NCI-H1417 (cell line): ENCODE measurements around the gene AIFM1.

Source experiments
- DNase-seq, 3 experiments: peaks; one replicate each; lab custom pipeline; 2025; lab: John Stamatoyannopoulos, UW

AIFM1 gene

GRCh38 chrX:130165703-130166502 lies at the start of gene AIFM1:
AIFM1 (minus strand) TSS chrX:130165841; CDS start chrX:130165656, 185 bp downstream.
- peak; percentile 96 to 98 (median 97) for DNase-seq

- no peak for DNase-seq
Observed at GRCh38 chrX:130213376-130213775, 47.7 kb upstream of the AIFM1 start.

GRCh38 chrX:130212371-130212770 lies 46.7 kb upstream of the AIFM1 start:
- no peak for DNase-seq

GRCh38 chrX:130211415-130212186 lies 46.0 kb upstream of the AIFM1 start:
- DNase-seq: no peak

GRCh38 chrX:130204647-130205046 lies 39.0 kb upstream of the AIFM1 start:
- no peak for DNase-seq

GRCh38 chrX:130197464-130197863 lies 31.8 kb upstream of the AIFM1 start:
- no peak for DNase-seq

GRCh38 chrX:130196466-130196865 lies 30.8 kb upstream of the AIFM1 start:
- DNase-seq: no peak

- no peak for DNase-seq
Observed at GRCh38 chrX:130190801-130191200, 25.2 kb upstream of the AIFM1 start.

- no peak for DNase-seq
Observed at GRCh38 chrX:130186651-130187050, 21.0 kb upstream of the AIFM1 start.

GRCh38 chrX:130184857-130185256 lies 19.2 kb upstream of the AIFM1 start:
- DNase-seq: no peak

GRCh38 chrX:130184168-130184567 lies 18.5 kb upstream of the AIFM1 start:
- DNase-seq: no peak

- DNase-seq: peak in 1 of 3 experiments; percentile 22
Observed at GRCh38 chrX:130179579-130180215, 14.1 kb upstream of the AIFM1 start.

- no peak for DNase-seq
Observed at GRCh38 chrX:130179170-130179569, 13.5 kb upstream of the AIFM1 start.

- no peak for DNase-seq
Observed at GRCh38 chrX:130176942-130177341, 11.3 kb upstream of the AIFM1 start.

GRCh38 chrX:130176354-130176776 lies 10.7 kb upstream of the AIFM1 start:
- DNase-seq: no peak

GRCh38 chrX:130174937-130175336 lies 9.3 kb upstream of the AIFM1 start:
- no peak for DNase-seq

GRCh38 chrX:130174045-130174704 lies 8.5 kb upstream of the AIFM1 start:
- no peak for DNase-seq

GRCh38 chrX:130173190-130173895 lies 7.7 kb upstream of the AIFM1 start:
- DNase-seq: no peak

- peak in 2 of 3 experiments; percentile 55 to 63 for DNase-seq
Observed at GRCh38 chrX:130172127-130172845, 6.6 kb upstream of the AIFM1 start.

- DNase-seq: peak in 2 of 3 experiments; percentile 72 to 77
Observed at GRCh38 chrX:130171446-130172126, 5.9 kb upstream of the AIFM1 start, which contains the start of gene RAB33A. RAB33A (plus strand) TSS chrX:130171962; CDS start chrX:130172063, 101 bp downstream.
